HEK293 (cell line): Measurements from ENCODE around the gene ALDH8A1.

Source experiments
- CTCF ChIA-PET: fragments of 350-600 bp; formaldehyde crosslinking; extraction: SDS; loops from one replicate; lab custom pipeline; 2021; ENCODE audit warnings: antibody characterized with exemption; lab: Yijun Ruan, JAX
- POLR2A ChIA-PET: fragments of 300-600 bp; formaldehyde crosslinking; extraction: SDS; loops from one replicate; lab custom pipeline; 2020; ENCODE audit warnings: antibody characterized with exemption, inconsistent platforms; lab: Yijun Ruan, JAX
- H3K27ac ChIP-seq: fragments of 200-500 bp; sonication (Bioruptor generic); 2 replicates; pipeline ENCODE4 v1.5.1; 2014; ENCODE audit warnings: low read depth, low read length, control low read depth, inconsistent platforms; ENCODE audit errors: extremely low read depth
- H3K36me3 ChIP-seq, 2 experiments: fragments of 200-500 bp in 1 of 2; sonication (Bioruptor generic) in 1 of 2; 1 replicate in 1 of 2; 2 replicates in 1 of 2; pipeline ENCODE4 v1.5.1; 2014 to 2017; ENCODE audit warnings: inconsistent platforms in 2 of 2, low read length in 2 of 2; ENCODE audit not compliant: control insufficient read depth in 2 of 2, insufficient read depth in 1 of 2
- H3K4me1 ChIP-seq: fragments of 200-500 bp; sonication (Bioruptor generic); 2 replicates; pipeline ENCODE4 v1.5.1; 2014; ENCODE audit warnings: mild to moderate bottlenecking, low read length, inconsistent platforms; ENCODE audit not compliant: control insufficient read depth, insufficient read depth
- H3K4me3 ChIP-seq: 2 replicates; pipeline ENCODE4 v1.5.1; 2011; ENCODE audit warnings: low read depth, mild to moderate bottlenecking, control low read depth, low read length, moderate library complexity
- H3K9me3 ChIP-seq: fragments of 200-500 bp; sonication (Bioruptor generic); 2 replicates; pipeline ENCODE4 v1.5.1; 2014; ENCODE audit warnings: low read depth, low read length, inconsistent platforms; ENCODE audit not compliant: control insufficient read depth, insufficient read depth
- GLI2 ChIP-seq: fragments of 450-650 bp; formaldehyde crosslinking; IDR thresholded peaks from 2 replicates; pipeline ENCODE4; 2017; ENCODE audit warnings: missing biosample characterization, missing genetic modification characterization, low read depth, borderline replicate concordance
- GLIS1 ChIP-seq: fragments of 450-650 bp; formaldehyde crosslinking; IDR thresholded peaks from 2 replicates; pipeline ENCODE4 v1.5.1; 2016; ENCODE audit warnings: missing biosample characterization, missing genetic modification characterization
- MZF1 ChIP-seq: fragments of 450-650 bp; formaldehyde crosslinking; IDR thresholded peaks from 2 replicates; pipeline ENCODE4 v1.5.1; 2017; ENCODE audit warnings: missing biosample characterization, missing genetic modification characterization, borderline replicate concordance
- OVOL3 ChIP-seq: fragments of 450-650 bp; formaldehyde crosslinking; IDR thresholded peaks from 2 replicates; pipeline ENCODE4 v1.5.1; 2016; ENCODE audit warnings: missing biosample characterization, missing genetic modification characterization
- SP2 ChIP-seq: fragments of 450-650 bp; formaldehyde crosslinking; IDR thresholded peaks from 2 replicates; pipeline ENCODE4 v1.5.1; 2016; ENCODE audit warnings: missing biosample characterization, missing genetic modification characterization
- YY1 ChIP-seq: fragments of 450-650 bp; formaldehyde crosslinking; IDR thresholded peaks from 2 replicates; pipeline ENCODE4 v1.5.1; 2018; ENCODE audit warnings: missing biosample characterization, missing genetic modification characterization
- ZBTB17 ChIP-seq: fragments of 450-650 bp; formaldehyde crosslinking; IDR thresholded peaks from 2 replicates; pipeline ENCODE4 v1.5.1; 2016; ENCODE audit warnings: missing biosample characterization, missing genetic modification characterization
- ZBTB8A ChIP-seq: fragments of 450-650 bp; formaldehyde crosslinking; IDR thresholded peaks from 2 replicates; pipeline ENCODE4 v1.5.1; 2016; ENCODE audit warnings: missing biosample characterization, missing genetic modification characterization
- ZFP37 ChIP-seq: fragments of 450-650 bp; formaldehyde crosslinking; IDR thresholded peaks from 2 replicates; pipeline ENCODE4 v1.5.1; 2016; ENCODE audit warnings: missing biosample characterization, missing genetic modification characterization
- ZNF10 ChIP-seq: fragments of 450-650 bp; formaldehyde crosslinking; IDR thresholded peaks from 2 replicates; pipeline ENCODE4 v1.5.1; 2017; ENCODE audit warnings: missing biosample characterization, missing genetic modification characterization
- ZNF121 ChIP-seq: fragments of 450-650 bp; formaldehyde crosslinking; IDR thresholded peaks from 2 replicates; pipeline ENCODE4 v1.5.1; 2016; ENCODE audit warnings: missing biosample characterization, missing genetic modification characterization
- ZNF169 ChIP-seq: fragments of 450-650 bp; formaldehyde crosslinking; IDR thresholded peaks from 2 replicates; pipeline ENCODE4 v1.5.1; 2016; ENCODE audit warnings: missing biosample characterization, missing genetic modification characterization
- ZNF19 ChIP-seq: fragments of 450-650 bp; formaldehyde crosslinking; IDR thresholded peaks from 2 replicates; pipeline ENCODE4; 2016; ENCODE audit warnings: missing biosample characterization, missing genetic modification characterization, low read depth
- ZNF2 ChIP-seq: fragments of 450-650 bp; formaldehyde crosslinking; IDR thresholded peaks from 2 replicates; pipeline ENCODE4 v1.5.1; 2016; ENCODE audit warnings: missing biosample characterization, missing genetic modification characterization
- ZNF211 ChIP-seq: fragments of 450-650 bp; formaldehyde crosslinking; IDR thresholded peaks from 2 replicates; pipeline ENCODE4 v1.5.1; 2016; ENCODE audit warnings: low read depth, missing biosample characterization, missing genetic modification characterization
- ZNF266 ChIP-seq: fragments of 450-650 bp; formaldehyde crosslinking; IDR thresholded peaks from 2 replicates; pipeline ENCODE4 v1.5.1; 2016; ENCODE audit warnings: missing biosample characterization, missing genetic modification characterization, low read depth
- ZNF510 ChIP-seq: fragments of 450-650 bp; formaldehyde crosslinking; IDR thresholded peaks from 2 replicates; pipeline ENCODE4 v1.5.1; 2018; ENCODE audit warnings: mild to moderate bottlenecking, missing genetic modification characterization, missing biosample characterization; ENCODE audit not compliant: insufficient replicate concordance
- ZNF514 ChIP-seq: fragments of 450-650 bp; formaldehyde crosslinking; IDR thresholded peaks from 2 replicates; pipeline ENCODE4 v1.5.1; 2016; ENCODE audit warnings: missing biosample characterization, missing genetic modification characterization
- ZNF544 ChIP-seq: fragments of 450-650 bp; formaldehyde crosslinking; IDR thresholded peaks from 2 replicates; pipeline ENCODE4 v1.5.0; 2017; ENCODE audit warnings: missing biosample characterization, missing genetic modification characterization
- ZNF558 ChIP-seq: fragments of 450-650 bp; formaldehyde crosslinking; IDR thresholded peaks from 2 replicates; pipeline ENCODE4 v1.5.1; 2016; ENCODE audit warnings: missing biosample characterization, missing genetic modification characterization
- ZNF596 ChIP-seq: fragments of 450-650 bp; IDR thresholded peaks from 2 replicates; pipeline ENCODE4 v1.5.0; 2018; ENCODE audit warnings: missing biosample characterization, mild to moderate bottlenecking, missing genetic modification characterization, moderate library complexity
- ZNF658 ChIP-seq: fragments of 450-650 bp; formaldehyde crosslinking; IDR thresholded peaks from 2 replicates; pipeline ENCODE4; 2016; ENCODE audit warnings: missing biosample characterization, missing genetic modification characterization
- TF ChIP-seq, protein P1 (sequence below): fragments of 450-650 bp; formaldehyde crosslinking; IDR thresholded peaks from 2 replicates; pipeline ENCODE4 v1.5.1; 2017; ENCODE audit warnings: missing biosample characterization, missing genetic modification characterization
- TF ChIP-seq, protein P2 (sequence below): IDR thresholded peaks from 2 replicates; pipeline ENCODE4 v1.6.1; 2011; ENCODE audit warnings: mild to moderate bottlenecking, low read depth, low read length, borderline replicate concordance
- TF ChIP-seq, protein P3 (sequence below): fragments of 450-650 bp; formaldehyde crosslinking; IDR thresholded peaks from 2 replicates; pipeline ENCODE4 v1.5.1; 2016; ENCODE audit warnings: missing biosample characterization, missing genetic modification characterization
- TF ChIP-seq, protein P4 (sequence below): fragments of 450-650 bp; formaldehyde crosslinking; IDR thresholded peaks from 2 replicates; pipeline ENCODE4 v1.5.1; 2017; ENCODE audit warnings: missing biosample characterization, missing genetic modification characterization
- TF ChIP-seq, protein P5 (sequence below): fragments of 450-650 bp; formaldehyde crosslinking; IDR thresholded peaks from 2 replicates; pipeline ENCODE4 v1.5.1; 2016; ENCODE audit warnings: missing biosample characterization, missing genetic modification characterization
- TF ChIP-seq, protein P6 (sequence below): fragments of 450-650 bp; formaldehyde crosslinking; IDR thresholded peaks from 2 replicates; pipeline ENCODE4 v1.5.1; 2017; ENCODE audit warnings: missing biosample characterization, missing genetic modification characterization

The ALDH8A1 gene

DNA sequence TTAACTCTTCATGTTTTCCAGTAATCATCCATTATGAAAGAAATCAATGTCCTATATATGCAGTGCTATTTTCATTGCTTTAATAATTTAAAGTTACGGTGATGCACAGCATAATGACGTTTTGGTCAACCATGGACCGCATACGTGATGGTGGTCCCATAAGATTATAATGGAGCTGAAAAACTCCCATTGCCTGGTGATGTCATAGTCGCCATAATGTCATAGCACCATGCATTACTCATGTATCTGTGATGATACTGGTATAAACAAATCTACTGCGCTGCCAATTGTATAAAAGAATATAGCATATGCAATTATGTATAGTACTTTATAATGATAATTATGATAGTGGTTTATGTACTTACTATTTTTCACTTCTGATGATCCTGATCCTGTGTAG lies 42.3 kb upstream of the ALDH8A1 start:
- Histone ChIP-seq H3K4me1 (no peaks in the 10 kb centered on the region; the same call in 1 of the 2 replicates), H3K36me3 (peaks cover 29 to 76% of the 10 kb centered on the region in 2 experiments), H3K9me3 (no peaks in the 10 kb centered on the region), H3K27ac (no peak overlapping the region), H3K4me3 (no peak overlapping the region)
- POLR2A ChIA-PET: no interaction called here
- TF ChIP-seq YY1 (tag by site-specific recombination) (no peak), OVOL3 (no peak), ZNF558 (tag by site-specific recombination) (no peak), ZNF266 (tag by site-specific recombination) (no peak), ZNF211 (tag by site-specific recombination) (no peak), SP2 (tag by site-specific recombination) (no peak), ZNF10 (tag by site-specific recombination) (no peak), ZNF2 (tag by site-specific recombination) (no peak), ZNF121 (tag by site-specific recombination) (no peak), GLIS1 (tag by site-specific recombination) (no peak), ZNF658 (tag by site-specific recombination) (no peak)
- TF ChIP-seq, protein P1, sequence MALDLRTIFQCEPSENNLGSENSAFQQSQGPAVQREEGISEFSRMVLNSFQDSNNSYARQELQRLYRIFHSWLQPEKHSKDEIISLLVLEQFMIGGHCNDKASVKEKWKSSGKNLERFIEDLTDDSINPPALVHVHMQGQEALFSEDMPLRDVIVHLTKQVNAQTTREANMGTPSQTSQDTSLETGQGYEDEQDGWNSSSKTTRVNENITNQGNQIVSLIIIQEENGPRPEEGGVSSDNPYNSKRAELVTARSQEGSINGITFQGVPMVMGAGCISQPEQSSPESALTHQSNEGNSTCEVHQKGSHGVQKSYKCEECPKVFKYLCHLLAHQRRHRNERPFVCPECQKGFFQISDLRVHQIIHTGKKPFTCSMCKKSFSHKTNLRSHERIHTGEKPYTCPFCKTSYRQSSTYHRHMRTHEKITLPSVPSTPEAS (tag by site-specific recombination): no peak
- TF ChIP-seq, protein P2, sequence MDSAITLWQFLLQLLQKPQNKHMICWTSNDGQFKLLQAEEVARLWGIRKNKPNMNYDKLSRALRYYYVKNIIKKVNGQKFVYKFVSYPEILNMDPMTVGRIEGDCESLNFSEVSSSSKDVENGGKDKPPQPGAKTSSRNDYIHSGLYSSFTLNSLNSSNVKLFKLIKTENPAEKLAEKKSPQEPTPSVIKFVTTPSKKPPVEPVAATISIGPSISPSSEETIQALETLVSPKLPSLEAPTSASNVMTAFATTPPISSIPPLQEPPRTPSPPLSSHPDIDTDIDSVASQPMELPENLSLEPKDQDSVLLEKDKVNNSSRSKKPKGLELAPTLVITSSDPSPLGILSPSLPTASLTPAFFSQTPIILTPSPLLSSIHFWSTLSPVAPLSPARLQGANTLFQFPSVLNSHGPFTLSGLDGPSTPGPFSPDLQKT: no peak
- TF ChIP-seq, protein P3, sequence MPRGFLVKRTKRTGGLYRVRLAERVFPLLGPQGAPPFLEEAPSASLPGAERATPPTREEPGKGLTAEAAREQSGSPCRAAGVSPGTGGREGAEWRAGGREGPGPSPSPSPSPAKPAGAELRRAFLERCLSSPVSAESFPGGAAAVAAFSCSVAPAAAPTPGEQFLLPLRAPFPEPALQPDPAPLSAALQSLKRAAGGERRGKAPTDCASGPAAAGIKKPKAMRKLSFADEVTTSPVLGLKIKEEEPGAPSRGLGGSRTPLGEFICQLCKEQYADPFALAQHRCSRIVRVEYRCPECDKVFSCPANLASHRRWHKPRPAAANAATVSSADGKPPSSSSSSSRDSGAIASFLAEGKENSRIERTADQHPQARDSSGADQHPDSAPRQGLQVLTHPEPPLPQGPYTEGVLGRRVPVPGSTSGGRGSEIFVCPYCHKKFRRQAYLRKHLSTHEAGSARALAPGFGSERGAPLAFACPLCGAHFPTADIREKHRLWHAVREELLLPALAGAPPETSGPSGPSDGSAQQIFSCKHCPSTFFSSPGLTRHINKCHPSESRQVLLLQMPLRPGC: no peak
- CTCF ChIA-PET: interaction anchor here (1.2 to 2.4 kb wide), 2 partner anchors 10 to 11 kb away, joined by 5 to 9 read pairs; no protein-coding TSS in a partner anchor

DNA sequence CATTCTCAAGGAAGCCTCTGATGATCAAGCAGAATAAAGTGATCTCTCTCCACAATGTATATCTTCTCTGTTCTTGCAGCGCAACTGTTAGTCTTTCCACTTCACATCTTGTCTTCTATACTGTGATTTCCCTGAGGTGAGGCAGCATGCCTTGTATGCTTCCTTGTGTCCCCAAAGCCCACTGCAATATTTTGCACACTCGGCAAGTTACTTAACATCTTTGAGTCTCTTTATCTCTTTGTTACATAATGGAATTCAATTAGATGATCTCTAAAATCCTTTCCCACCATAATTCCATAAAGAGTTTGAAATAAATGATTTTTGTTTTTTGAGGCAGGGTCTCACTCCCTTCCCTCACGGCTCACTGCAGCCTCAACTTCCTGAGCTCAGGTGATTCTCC lies 40.4 kb upstream of the ALDH8A1 start:
- Histone ChIP-seq H3K4me3 (no peak overlapping the region), H3K4me1 (no peaks in the 10 kb centered on the region), H3K9me3 (no peaks in the 10 kb centered on the region), H3K27ac (no peak overlapping the region), H3K36me3 (peaks cover 29 to 70% of the 10 kb centered on the region in 2 experiments)
- POLR2A ChIA-PET: no interaction called here
- CTCF ChIA-PET: interaction anchor here (0.6 kb wide), 1 partner anchor 22 kb away, joined by 3 read pairs; no protein-coding TSS in a partner anchor
- no peak for TF ChIP-seq GLI2
- no peak for TF ChIP-seq ZFP37 (tag by site-specific recombination)
- TF ChIP-seq ZBTB8A (tag by site-specific recombination): no peak
- TF ChIP-seq, protein P4, sequence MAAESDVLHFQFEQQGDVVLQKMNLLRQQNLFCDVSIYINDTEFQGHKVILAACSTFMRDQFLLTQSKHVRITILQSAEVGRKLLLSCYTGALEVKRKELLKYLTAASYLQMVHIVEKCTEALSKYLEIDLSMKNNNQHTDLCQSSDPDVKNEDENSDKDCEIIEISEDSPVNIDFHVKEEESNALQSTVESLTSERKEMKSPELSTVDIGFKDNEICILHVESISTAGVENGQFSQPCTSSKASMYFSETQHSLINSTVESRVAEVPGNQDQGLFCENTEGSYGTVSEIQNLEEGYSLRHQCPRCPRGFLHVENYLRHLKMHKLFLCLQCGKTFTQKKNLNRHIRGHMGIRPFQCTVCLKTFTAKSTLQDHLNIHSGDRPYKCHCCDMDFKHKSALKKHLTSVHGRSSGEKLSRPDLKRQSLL: no peak
- TF ChIP-seq ZNF19 (tag by site-specific recombination): no peak
- TF ChIP-seq, protein P5, sequence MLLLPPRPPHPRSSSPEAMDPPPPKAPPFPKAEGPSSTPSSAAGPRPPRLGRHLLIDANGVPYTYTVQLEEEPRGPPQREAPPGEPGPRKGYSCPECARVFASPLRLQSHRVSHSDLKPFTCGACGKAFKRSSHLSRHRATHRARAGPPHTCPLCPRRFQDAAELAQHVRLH (tag by site-specific recombination): no peak
- TF ChIP-seq ZNF544 (tag by site-specific recombination): no peak
- TF ChIP-seq ZNF169 (tag by site-specific recombination): no peak
- TF ChIP-seq ZNF596: no peak
- TF ChIP-seq ZBTB17 (tag by site-specific recombination): no peak
- no peak for TF ChIP-seq ZNF514 (tag by site-specific recombination)
- TF ChIP-seq MZF1 (tag by site-specific recombination): no peak
- TF ChIP-seq, protein P6, sequence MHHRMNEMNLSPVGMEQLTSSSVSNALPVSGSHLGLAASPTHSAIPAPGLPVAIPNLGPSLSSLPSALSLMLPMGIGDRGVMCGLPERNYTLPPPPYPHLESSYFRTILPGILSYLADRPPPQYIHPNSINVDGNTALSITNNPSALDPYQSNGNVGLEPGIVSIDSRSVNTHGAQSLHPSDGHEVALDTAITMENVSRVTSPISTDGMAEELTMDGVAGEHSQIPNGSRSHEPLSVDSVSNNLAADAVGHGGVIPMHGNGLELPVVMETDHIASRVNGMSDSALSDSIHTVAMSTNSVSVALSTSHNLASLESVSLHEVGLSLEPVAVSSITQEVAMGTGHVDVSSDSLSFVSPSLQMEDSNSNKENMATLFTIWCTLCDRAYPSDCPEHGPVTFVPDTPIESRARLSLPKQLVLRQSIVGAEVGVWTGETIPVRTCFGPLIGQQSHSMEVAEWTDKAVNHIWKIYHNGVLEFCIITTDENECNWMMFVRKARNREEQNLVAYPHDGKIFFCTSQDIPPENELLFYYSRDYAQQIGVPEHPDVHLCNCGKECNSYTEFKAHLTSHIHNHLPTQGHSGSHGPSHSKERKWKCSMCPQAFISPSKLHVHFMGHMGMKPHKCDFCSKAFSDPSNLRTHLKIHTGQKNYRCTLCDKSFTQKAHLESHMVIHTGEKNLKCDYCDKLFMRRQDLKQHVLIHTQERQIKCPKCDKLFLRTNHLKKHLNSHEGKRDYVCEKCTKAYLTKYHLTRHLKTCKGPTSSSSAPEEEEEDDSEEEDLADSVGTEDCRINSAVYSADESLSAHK (tag by site-specific recombination): no peak
- TF ChIP-seq ZNF510 (tag by site-specific recombination): no peak
